Small intestine (tissue), 7 donors: ENCODE measurements around the gene C1QTNF1. TPM values are rescaled to one million over a fixed set of nuclear protein-coding genes. Genes with fewer than 3 reads are reported as not detected.

Source experiments
- DNase-seq, 2 donors: peaks; one replicate each; pipeline versions ENCODE4 v3.0.0 to v3.0.0-alpha.2; 2013
- FAIRE-seq: peaks from 2 replicates; lab custom pipeline; 2012; peaks lifted over from hg19 to GRCh38; lab: Jason Lieb, UNC
- H3K27ac ChIP-seq, 3 donors: one replicate each; pipeline ENCODE4 v1.5.1; 2013; ENCODE audit warnings: low read length in 2 of 3, mild to moderate bottlenecking in 2 of 3, control low read depth in 1 of 3, inconsistent platforms in 1 of 3, low read depth in 1 of 3, moderate library complexity in 1 of 3
- H3K27me3 ChIP-seq, 3 donors: one replicate each; pipeline ENCODE4 v1.6.1; 2013; ENCODE audit warnings: low read length in 3 of 3, inconsistent platforms in 1 of 3; ENCODE audit not compliant: control insufficient read depth in 3 of 3, insufficient read depth in 3 of 3
- H3K36me3 ChIP-seq, 3 donors: one replicate each; pipeline ENCODE4 v1.6.1; 2013; ENCODE audit warnings: low read length in 3 of 3, inconsistent platforms in 1 of 3, low read depth in 1 of 3, mild to moderate bottlenecking in 1 of 3, moderate library complexity in 1 of 3; ENCODE audit not compliant: control insufficient read depth in 3 of 3, insufficient read depth in 2 of 3
- H3K4me1 ChIP-seq, 3 donors: one replicate each; pipeline ENCODE4 v1.6.1; 2013; ENCODE audit warnings: low read length in 2 of 3, inconsistent platforms in 1 of 3, low read depth in 1 of 3, mild to moderate bottlenecking in 1 of 3, moderate library complexity in 1 of 3; ENCODE audit not compliant: control insufficient read depth in 3 of 3, insufficient read depth in 2 of 3
- H3K4me3 ChIP-seq, 3 donors: one replicate each; pipeline ENCODE4 v1.5.1; 2013; ENCODE audit warnings: low read length in 3 of 3, control low read depth in 1 of 3, inconsistent platforms in 1 of 3, low read depth in 1 of 3, mild to moderate bottlenecking in 1 of 3, moderate library complexity in 1 of 3
- H3K9me3 ChIP-seq, 2 donors: one replicate each; pipeline ENCODE4 v1.6.1; 2013; ENCODE audit warnings: low read depth in 1 of 2, low read length in 1 of 2; ENCODE audit not compliant: control insufficient read depth in 2 of 2, insufficient read depth in 1 of 2
- WGBS, 3 donors: extraction: QIAGEN DNeasy Blood & Tissue Kit; methylation state at CpG; one replicate each; pipeline ENCODE4 v1.1.7; 2013; 5-methylcytosine and 5-hydroxymethylcytosine counted together
- polyA plus RNA-seq, 4 donors: library from polyadenylated mRNA; stranded (reverse) in 3 of 4; unstranded in 1 of 4; fragments of 200-250 nt in 3 of 4; fragments of 120-200 nt in 1 of 4; gene quantifications; one replicate each; pipeline versions ENCODE4 v1.2.1 to v1.2.3, GENCODE V29; 2013
- donor health status: healthy with polysubstance abuse.
- donor health status: control.
- donor health status: control.
- donor health status: Bipolar disorder and iron deficiency.
- donor health status: healthy.

Gene C1QTNF1
- polyA plus RNA-seq, 4 donors, result 0.67 to 57.4 (median 2.8) TPM

DNA sequence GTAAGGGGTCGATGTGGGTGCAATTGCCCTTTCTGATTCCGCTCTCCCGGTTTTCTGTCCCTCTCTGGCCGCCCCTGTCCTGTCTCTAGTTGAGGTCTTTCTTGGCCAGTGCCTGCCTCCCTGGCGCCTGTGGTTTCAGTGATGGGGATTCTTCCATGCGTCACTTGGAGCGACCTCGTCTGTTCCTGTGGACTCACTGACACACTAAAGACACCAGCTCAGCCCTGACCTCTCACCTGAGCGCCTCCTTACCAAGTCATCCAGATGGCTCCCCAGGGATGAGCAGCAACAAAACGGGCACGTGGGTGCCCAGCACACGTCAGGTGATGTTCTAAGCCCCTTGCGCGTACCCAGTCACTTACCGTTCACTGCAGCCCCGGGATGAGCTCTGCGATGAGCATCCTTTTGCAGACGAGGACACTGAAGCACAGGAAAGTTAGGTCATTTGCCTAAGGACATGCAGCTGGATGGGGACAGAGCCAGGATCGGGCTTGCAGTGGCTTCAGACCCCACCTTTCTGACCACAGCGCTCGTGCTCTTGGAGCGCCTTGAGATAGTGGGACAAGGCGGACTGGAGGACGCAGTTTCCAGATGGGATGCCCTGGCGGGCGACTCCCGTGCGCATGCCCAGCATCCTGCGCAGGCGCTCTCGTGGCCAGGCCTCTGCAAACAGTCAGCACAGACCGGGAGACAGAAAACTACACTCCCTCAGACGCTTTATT lies 32.8 kb upstream of the C1QTNF1 start:
- DNase-seq (no peak), FAIRE-seq (no peak)
- Histone ChIP-seq H3K27me3 (no peaks in the 10 kb centered on the region), H3K36me3 (peaks cover 13 to 65% (median 15%) of the 10 kb centered on the region in 3 donors), H3K4me3 (no peak overlapping the region), H3K27ac (no peak overlapping the region), H3K9me3 (no peaks in the 10 kb centered on the region), H3K4me1 (peaks cover 1 to 15% (median 2%) of the 10 kb centered on the region in 3 donors)
- WGBS, 3 donors, result 91 to 93% (median 92%) methylated on average over 33 of the region's 33 CpGs

DNA sequence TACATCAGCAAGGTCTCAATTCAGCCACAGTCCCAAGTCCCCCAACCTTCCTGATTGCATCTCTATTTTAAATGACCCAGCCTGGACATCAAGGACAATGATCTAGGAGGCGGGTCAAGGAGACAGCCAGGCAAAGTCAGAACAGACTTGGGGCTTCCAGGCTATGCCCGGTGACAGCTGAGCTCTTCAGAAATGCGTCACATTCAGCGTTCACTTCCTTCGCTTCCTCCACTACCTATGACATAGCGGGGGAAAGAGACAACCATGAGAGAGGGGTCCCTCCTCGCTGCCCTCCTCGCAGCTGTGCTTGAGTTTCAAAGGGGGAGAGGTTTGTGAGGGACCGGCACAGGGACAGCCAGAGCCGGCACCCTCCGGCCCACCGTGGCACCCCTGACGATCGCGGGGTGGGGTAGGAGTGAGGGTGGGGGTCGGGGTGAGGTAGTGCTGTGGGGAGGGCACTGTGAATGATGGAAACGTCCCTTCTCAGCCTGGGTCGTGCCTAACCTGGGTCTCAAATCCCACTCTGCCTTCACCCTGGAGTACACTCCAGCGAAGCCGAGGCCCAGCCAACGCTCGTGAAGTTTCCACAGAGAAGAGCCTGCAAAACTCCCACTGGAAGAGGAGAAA lies 31.9 kb upstream of the C1QTNF1 start:
- FAIRE-seq (no peak), DNase-seq (no peak)
- Histone ChIP-seq H3K9me3 (no peaks in the 10 kb centered on the region), H3K4me3 (no peak overlapping the region), H3K36me3 (peaks cover 15 to 73% (median 18%) of the 10 kb centered on the region in 3 donors), H3K4me1 (peaks cover 2 to 15% (median 7%) of the 10 kb centered on the region in 3 donors), H3K27ac (no peak overlapping the region), H3K27me3 (no peaks in the 10 kb centered on the region)
- WGBS, 3 donors, result 79 to 86% (median 81%) methylated on average over 22 of the region's 22 CpGs

DNA sequence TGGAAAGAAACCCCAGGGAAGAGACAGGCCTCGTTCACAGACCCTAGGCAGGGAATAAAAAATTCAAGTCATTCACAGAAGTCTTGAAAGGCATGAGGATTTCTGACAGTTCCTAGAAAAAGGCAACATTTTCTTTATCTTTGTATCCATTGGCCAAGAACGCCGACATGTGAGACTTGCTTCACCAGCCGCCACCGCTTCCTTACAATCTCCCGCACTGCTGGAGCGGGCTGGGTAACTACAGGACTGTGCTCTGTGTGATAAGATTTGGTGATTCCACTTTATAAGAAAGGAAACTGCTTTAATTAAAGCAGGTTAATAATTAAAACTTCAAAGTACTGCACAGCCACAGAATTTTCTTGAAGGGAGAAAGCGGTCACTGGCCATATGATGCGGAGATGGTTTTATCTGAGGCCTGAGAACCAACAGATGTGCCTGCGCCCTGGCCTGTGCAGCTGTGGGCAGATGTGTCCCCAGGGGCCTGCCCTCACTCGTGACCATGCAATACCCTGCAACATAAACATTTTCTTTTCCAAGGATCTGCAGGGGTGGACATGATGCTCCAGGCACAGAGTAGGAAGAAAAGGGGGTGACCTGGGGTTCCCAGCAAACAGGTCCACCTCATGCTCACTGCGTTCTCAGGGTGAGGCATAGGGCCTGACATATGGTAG lies 31.3 kb upstream of the C1QTNF1 start:
- Histone ChIP-seq H3K4me1 (peaks cover 2 to 14% (median 7%) of the 10 kb centered on the region in 3 donors), H3K9me3 (no peaks in the 10 kb centered on the region), H3K27ac (peak overlapping the region in 1 of 3 donors; percentile 53), H3K4me3 (no peak overlapping the region), H3K27me3 (no peaks in the 10 kb centered on the region), H3K36me3 (peaks cover 21 to 80% (median 22%) of the 10 kb centered on the region in 3 donors)
- 21 to 57% (median 45%) methylated on average over 12 of the region's 12 CpGs for WGBS, 3 donors
- DNase-seq, result peak in 1 of 2 donors; percentile 75
- no peak for FAIRE-seq

DNA sequence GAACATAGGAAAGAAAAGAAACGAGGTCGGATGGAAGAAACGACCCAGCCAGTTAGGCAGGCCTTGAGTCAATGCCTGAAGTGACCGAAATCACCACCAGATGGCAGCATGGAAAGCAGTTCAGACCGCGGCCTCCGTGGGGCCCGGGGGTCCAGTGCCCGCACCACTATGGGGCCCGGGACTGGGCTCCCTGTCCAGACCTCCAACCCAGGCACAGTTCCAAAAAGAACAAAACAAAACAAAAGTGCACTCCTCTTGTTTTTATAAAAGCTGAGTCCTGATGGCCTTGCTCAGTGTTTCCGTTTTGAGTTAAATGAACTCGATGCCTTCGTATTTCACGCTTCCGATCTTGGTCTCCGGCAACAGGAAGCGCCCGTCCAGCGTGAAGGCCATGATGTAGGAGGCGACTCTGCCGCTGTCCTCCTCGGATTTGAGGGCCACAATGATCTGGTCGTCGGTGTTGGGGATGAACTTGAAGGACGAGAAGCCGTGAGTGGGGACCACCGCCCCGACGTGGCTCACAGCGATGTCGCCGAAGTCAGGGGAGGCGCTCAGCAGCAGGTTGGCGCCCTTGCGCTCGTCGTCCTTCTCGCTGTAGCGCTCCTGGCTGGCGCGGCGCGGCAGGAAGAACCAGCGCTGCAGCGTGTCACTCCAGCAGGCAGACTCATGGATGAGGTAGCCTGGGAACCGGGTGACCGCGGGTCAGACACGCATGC lies 30.6 kb upstream of the C1QTNF1 start:
- Histone ChIP-seq H3K27ac (no peak overlapping the region), H3K9me3 (no peaks in the 10 kb centered on the region), H3K27me3 (no peaks in the 10 kb centered on the region), H3K36me3 (peaks cover 22 to 87% (median 25%) of the 10 kb centered on the region in 3 donors), H3K4me1 (peaks cover 2 to 14% (median 7%) of the 10 kb centered on the region in 3 donors), H3K4me3 (no peak overlapping the region)
- peak; percentile 49 to 60 for DNase-seq
- 75 to 77% (median 76%) methylated on average over 49 of the region's 49 CpGs for WGBS, 3 donors
- FAIRE-seq, result no peak

DNA sequence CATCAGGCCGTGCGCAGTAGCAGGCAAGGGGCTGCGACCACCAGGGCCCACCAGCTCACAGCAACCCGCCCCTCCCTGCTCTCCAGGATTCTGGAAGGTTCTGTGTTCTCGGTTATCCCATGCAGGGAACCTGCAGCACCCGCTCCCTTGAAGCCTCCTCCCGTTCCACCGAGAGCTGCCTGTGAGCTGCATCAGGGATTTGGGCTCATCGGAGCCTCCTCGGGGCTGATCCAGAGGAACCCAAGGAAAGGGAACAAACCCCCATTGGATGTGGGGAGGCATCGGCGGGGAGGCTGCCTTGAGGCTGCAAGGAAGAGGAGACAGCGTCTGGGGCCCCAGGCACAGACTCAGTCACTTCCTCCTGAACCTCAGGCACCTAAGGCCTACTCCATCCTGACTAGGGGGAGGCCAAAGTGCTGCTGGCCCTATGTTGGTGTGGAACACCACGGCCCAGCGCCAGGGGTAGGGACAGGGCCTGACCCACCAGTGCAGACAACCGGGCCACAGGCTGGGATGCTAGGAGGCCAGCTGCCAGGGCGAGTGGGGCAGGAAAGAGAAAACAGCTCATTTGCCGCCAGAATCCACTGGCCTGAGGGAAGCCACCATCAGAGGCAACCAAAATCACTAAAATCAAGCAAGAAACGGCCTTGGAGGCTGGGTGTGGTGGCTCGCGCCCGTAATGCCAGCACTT lies 29.8 kb upstream of the C1QTNF1 start:
- H3K27ac ChIP-seq, result no peak overlapping the region
- no peak overlapping the region for H3K4me3 ChIP-seq
- no peaks in the 10 kb centered on the region for H3K9me3 ChIP-seq
- DNase-seq, result no peak
- H3K4me1 ChIP-seq, result peaks cover 2 to 14% (median 10%) of the 10 kb centered on the region in 3 donors
- no peak for FAIRE-seq
- H3K36me3 ChIP-seq, result peaks cover 22 to 95% (median 29%) of the 10 kb centered on the region in 3 donors
- no peaks in the 10 kb centered on the region for H3K27me3 ChIP-seq
- WGBS, 3 donors, result 87 to 92% (median 91%) methylated on average over 22 of the region's 22 CpGs

DNA sequence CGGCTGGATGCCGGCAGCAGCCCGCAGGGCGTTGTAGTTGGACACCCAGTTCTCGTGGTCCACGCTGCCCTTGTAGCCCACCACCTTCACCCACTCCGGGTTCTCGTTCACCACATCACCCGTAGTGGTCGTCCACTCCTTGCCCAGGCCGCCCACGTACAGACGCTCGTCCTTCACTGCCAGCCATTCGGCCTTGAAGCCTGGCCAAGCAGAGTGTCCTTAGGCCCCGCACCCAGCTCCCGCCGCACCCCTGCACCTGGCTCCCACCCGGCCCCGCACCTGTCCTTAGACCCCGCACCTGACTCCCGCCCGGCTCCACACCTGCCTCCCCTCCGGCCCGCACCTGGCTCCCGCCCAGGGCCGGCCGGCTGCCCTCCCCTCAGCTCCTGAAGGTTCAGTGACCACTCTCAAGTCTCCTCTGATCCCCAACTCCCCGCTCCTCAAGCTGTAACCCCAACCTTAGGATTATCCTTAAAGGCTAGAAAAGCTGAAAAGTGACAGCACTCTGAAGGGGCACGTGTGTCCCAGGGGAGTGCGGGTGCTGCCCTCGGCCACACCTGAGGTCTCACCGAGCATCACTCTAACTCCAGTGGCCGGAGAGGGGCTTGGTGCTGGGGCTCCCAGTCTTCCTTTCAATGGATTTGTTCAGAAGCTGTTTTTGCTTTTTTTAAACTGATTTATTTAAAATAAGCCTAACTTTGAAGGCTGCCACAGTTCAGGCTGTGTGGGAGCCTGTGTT lies 28.8 kb upstream of the C1QTNF1 start:
- Histone ChIP-seq H3K27me3 (no peaks in the 10 kb centered on the region), H3K4me3 (no peak overlapping the region), H3K36me3 (peaks cover 19 to 96% (median 29%) of the 10 kb centered on the region in 3 donors), H3K27ac (peak overlapping the region in 2 of 3 donors; percentile 13 to 81), H3K4me1 (peaks cover 2 to 14% (median 11%) of the 10 kb centered on the region in 3 donors), H3K9me3 (no peaks in the 10 kb centered on the region)
- FAIRE-seq, result no peak
- DNase-seq, result no peak
- WGBS, 3 donors, result 72 to 84% (median 78%) methylated on average over 33 to 34 of the region's 34 CpGs

DNA sequence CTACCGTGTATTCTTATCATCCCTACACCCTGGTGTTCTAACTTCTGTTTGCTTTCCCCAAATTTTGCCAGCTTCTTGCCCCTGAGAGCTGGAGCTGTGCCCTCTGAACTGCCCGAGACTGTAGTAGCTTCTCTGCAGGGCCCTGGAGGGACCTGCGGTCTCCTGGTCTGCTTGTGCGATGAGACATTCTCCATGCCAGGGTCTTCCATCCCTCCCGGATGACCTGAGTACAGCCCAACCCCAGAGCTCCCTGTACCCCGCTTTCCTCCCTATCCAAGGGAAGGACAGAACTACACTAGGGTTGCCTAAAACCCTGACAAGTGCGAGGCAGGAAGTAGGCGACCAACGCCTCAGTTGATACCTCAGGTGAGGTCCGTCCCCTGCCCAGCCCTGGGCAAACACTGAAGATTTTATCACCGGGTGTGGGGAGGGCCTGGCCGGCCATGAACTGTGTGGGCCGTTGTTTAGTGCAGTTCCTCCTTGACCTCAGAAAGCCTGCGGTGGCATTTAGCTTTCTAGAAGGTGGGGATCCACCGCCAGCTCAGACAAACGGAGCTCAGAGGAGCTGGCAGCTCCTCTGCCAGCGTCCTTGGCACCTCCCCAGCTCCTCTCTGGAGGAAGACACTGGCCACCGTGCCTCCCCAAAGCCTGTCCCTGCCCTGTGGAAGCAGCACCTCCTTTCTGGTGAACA lies 28.1 kb upstream of the C1QTNF1 start:
- Histone ChIP-seq H3K4me1 (peaks cover 2 to 14% (median 11%) of the 10 kb centered on the region in 3 donors), H3K27me3 (no peaks in the 10 kb centered on the region), H3K4me3 (no peak overlapping the region), H3K27ac (peak overlapping the region; percentile 13 to 82 (median 81)), H3K36me3 (peaks cover 14 to 96% (median 26%) of the 10 kb centered on the region in 3 donors), H3K9me3 (no peaks in the 10 kb centered on the region)
- FAIRE-seq (no peak), DNase-seq (peak; percentile 49 to 96)
- 21 to 57% (median 36%) methylated on average over 18 of the region's 18 CpGs for WGBS, 3 donors
